MG63 (cell line): ENCODE data around the gene OR8G1. TPM values are rescaled to one million over a fixed set of nuclear protein-coding genes. Genes with fewer than 3 reads are reported as not detected.

Experiments used
- DNase-seq: peaks from one replicate; pipeline ENCODE4 v3.0.0-alpha.2; 2020
- H3K27me3 ChIP-seq: fragments of 250-450 bp; sonication (Bioruptor Pico); 2 replicates; pipeline ENCODE4 v1.5.1; 2020; ENCODE audit warnings: mild to moderate bottlenecking, moderate library complexity
- H3K36me3 ChIP-seq: fragments of 250-450 bp; sonication (Bioruptor Pico); 2 replicates; pipeline ENCODE4 v1.5.1; 2020; ENCODE audit warnings: mild to moderate bottlenecking, moderate library complexity
- H3K4me3 ChIP-seq: fragments of 250-450 bp; sonication (Bioruptor Pico); 2 replicates; pipeline ENCODE4 v1.5.1; 2020; ENCODE audit warnings: mild to moderate bottlenecking, moderate library complexity
- H3K9me3 ChIP-seq: fragments of 250-450 bp; sonication (Bioruptor Pico); 2 replicates; pipeline ENCODE4 v1.5.1; 2020; ENCODE audit warnings: mild to moderate bottlenecking, moderate library complexity
- total RNA-seq: library from RNA; depleted of rRNA; stranded (reverse); fragments of >200 nt; shearing (Covaris generic); gene quantifications from 2 replicates; pipeline ENCODE4 v1.2.3, GENCODE V29; 2014; ENCODE audit warnings: low replicate concordance; rRNA removed

OR8G1 gene
- total RNA-seq, 1 experiment from 2014 or later: not detected

GRCh38 chr11:124297921-124298320, 57.0 kb downstream of the OR8G1 start:
- Histone ChIP-seq H3K9me3 (no peaks in the 10 kb centered on the region; the same call in 1 of the 2 replicates), H3K27me3 (no peaks in the 10 kb centered on the region), H3K36me3 (no peaks in the 10 kb centered on the region), H3K4me3 (no peak overlapping the region)
- no peak for DNase-seq

GRCh38 chr11:124301548-124301947, 60.7 kb downstream of the OR8G1 start:
- DNase-seq: no peak
- Histone ChIP-seq H3K4me3 (no peak overlapping the region), H3K27me3 (no peaks in the 10 kb centered on the region), H3K36me3 (no peaks in the 10 kb centered on the region), H3K9me3 (no peaks in the 10 kb centered on the region; the same call in 1 of the 2 replicates)

GRCh38 chr11:124302347-124303125, 61.6 kb downstream of the OR8G1 start:
- H3K9me3 ChIP-seq: no peaks in the 10 kb centered on the region; the same call in 1 of the 2 replicates
- H3K27me3 ChIP-seq: no peaks in the 10 kb centered on the region
- no peak overlapping the region for H3K4me3 ChIP-seq
- H3K36me3 ChIP-seq: no peaks in the 10 kb centered on the region
- no peak for DNase-seq

Other genes with a start within 250 kb of the OR8G1 start
- not detected in 2 replicates for gene OR10G6, start 245.9 kb upstream of the OR8G1 start, total RNA-seq
- not detected in 2 replicates for gene OR10G4, start 228.1 kb upstream of the OR8G1 start, total RNA-seq
- gene OR10G9, start 218.1 kb upstream of the OR8G1 start, total RNA-seq: not detected in 2 replicates
- not detected in 2 replicates for gene OR10G8, start 214.3 kb upstream of the OR8G1 start, total RNA-seq
- not detected in 2 replicates for gene OR10G7, start 199.8 kb upstream of the OR8G1 start, total RNA-seq
- gene VWA5A, start 125.6 kb upstream of the OR8G1 start, total RNA-seq: 0.59 and 0.95 TPM in 2 replicates
- gene OR10D3, start 57.8 kb upstream of the OR8G1 start, total RNA-seq: not detected in 2 replicates
- gene OR8G5, start 15.3 kb downstream of the OR8G1 start, total RNA-seq: not detected in 2 replicates
- gene OR8D1, start 72.9 kb downstream of the OR8G1 start, total RNA-seq: not detected in 2 replicates
- not detected in 2 replicates for gene OR8D2, start 79.1 kb downstream of the OR8G1 start, total RNA-seq
- not detected in 2 replicates for gene OR8B2, start 143.4 kb downstream of the OR8G1 start, total RNA-seq
- gene OR8B3, start 157.9 kb downstream of the OR8G1 start, total RNA-seq: not detected in 2 replicates
- not detected in 2 replicates for gene OR8B4, start 183.8 kb downstream of the OR8G1 start, total RNA-seq
- not detected in 2 replicates for gene OR8B8, start 204.6 kb downstream of the OR8G1 start, total RNA-seq